WERI-Rb-1 (cell line): ENCODE data around the gene IGFBP6.

ENCODE experiments used
- DNase-seq: peaks from one replicate; pipeline ENCODE4 v3.0.0-alpha.2; 2020
- H3K27ac ChIP-seq: fragments of 250-450 bp; sonication (Bioruptor Pico); 2 replicates; pipeline ENCODE4 v1.5.1; 2020; ENCODE audit warnings: mild to moderate bottlenecking, moderate library complexity
- H3K27me3 ChIP-seq: fragments of 250-450 bp; sonication (Bioruptor Pico); 2 replicates; pipeline ENCODE4 v1.5.1; 2021; ENCODE audit warnings: mild to moderate bottlenecking, low read depth, moderate library complexity; ENCODE audit not compliant: insufficient read depth, severe bottlenecking
- H3K36me3 ChIP-seq: fragments of 250-450 bp; sonication (Bioruptor Pico); 2 replicates; pipeline ENCODE4 v1.5.1; 2020; ENCODE audit warnings: mild to moderate bottlenecking, moderate library complexity
- H3K4me3 ChIP-seq: 2 replicates; pipeline ENCODE4 v1.5.1; 2011; ENCODE audit warnings: low read depth, mild to moderate bottlenecking, control low read depth, low read length
- H3K9me3 ChIP-seq: fragments of 250-450 bp; sonication (Bioruptor Pico); 2 replicates; pipeline ENCODE4 v1.5.1; 2021; ENCODE audit warnings: mild to moderate bottlenecking, moderate library complexity; ENCODE audit not compliant: severe bottlenecking
- TF ChIP-seq, protein P1 (sequence below): IDR thresholded peaks from 2 replicates; pipeline ENCODE4 v1.5.1; 2011; ENCODE audit warnings: low read depth, mild to moderate bottlenecking, control low read depth, inconsistent platforms, low read length

The IGFBP6 gene

DNA sequence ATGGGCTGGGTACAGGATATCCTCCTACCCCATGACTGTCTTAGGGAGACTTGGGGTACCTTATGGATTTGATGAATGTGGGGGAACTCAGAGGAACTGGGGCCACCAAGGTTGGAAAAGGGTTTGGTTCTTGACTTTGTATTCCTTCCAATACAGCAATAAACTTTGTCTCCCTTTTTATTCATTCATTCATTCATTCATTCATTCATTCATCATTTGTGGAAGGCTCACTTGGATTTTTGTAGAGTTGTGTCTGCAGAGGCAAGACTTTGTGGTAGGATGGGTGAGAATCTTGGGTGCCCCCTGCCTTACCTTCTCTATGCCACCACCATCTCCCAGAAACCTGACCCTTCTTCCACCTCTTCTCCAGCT lies 26.9 kb downstream of the IGFBP6 start:
- Histone ChIP-seq H3K4me3 (no peak overlapping the region), H3K27ac (no peak overlapping the region), H3K36me3 (no peaks in the 10 kb centered on the region), H3K27me3 (no peaks in the 10 kb centered on the region), H3K9me3 (no peaks in the 10 kb centered on the region)
- DNase-seq: no peak
- TF ChIP-seq, protein P1, sequence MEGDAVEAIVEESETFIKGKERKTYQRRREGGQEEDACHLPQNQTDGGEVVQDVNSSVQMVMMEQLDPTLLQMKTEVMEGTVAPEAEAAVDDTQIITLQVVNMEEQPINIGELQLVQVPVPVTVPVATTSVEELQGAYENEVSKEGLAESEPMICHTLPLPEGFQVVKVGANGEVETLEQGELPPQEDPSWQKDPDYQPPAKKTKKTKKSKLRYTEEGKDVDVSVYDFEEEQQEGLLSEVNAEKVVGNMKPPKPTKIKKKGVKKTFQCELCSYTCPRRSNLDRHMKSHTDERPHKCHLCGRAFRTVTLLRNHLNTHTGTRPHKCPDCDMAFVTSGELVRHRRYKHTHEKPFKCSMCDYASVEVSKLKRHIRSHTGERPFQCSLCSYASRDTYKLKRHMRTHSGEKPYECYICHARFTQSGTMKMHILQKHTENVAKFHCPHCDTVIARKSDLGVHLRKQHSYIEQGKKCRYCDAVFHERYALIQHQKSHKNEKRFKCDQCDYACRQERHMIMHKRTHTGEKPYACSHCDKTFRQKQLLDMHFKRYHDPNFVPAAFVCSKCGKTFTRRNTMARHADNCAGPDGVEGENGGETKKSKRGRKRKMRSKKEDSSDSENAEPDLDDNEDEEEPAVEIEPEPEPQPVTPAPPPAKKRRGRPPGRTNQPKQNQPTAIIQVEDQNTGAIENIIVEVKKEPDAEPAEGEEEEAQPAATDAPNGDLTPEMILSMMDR: no peak

GRCh38 chr12:53127169-53127568 lies 29.7 kb downstream of the IGFBP6 start:
- Histone ChIP-seq H3K36me3 (no peaks in the 10 kb centered on the region), H3K27ac (no peak overlapping the region), H3K27me3 (no peaks in the 10 kb centered on the region), H3K9me3 (no peaks in the 10 kb centered on the region), H3K4me3 (no peak overlapping the region)
- no peak for DNase-seq
- TF ChIP-seq, protein P1: no peak

DNA sequence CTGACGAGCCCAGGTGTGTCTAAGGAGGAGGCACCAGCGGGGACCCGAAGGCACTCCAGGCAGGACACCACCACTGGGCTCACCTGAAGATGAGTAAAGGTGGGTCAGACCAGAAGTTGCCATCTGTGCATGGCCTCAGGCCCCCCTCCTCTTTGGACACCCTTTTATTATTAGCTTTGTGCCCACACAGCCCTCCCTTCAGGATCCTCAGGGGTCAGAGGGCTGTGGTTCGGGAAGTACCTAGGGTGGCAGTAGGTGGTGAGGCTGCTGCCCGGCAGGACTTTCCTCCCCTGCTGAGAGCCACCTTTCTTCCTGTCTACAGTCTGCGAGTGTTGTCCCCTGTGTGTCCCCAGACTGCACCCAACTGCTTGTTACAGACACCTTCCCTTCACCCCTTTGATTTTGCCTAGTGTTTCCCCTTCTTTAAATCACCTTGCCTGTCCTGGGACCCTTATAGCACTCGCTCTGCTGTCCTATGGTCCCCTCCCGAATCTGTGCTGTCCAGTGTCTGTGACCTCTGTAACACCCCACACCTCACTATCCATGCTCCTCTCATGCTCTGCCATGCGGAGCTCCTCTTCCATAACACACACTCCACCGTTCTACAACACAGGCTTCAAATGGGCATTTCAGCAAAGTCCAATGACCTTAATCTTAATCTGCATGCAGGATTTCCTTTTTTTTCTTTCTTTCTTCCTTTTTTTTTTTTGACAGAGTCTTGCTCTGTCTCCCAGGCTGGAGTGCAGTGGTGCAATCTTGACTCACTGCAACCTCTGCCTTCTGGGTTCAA lies 31.5 kb downstream of the IGFBP6 start:
- no peak for DNase-seq
- H3K9me3 ChIP-seq: no peaks in the 10 kb centered on the region
- TF ChIP-seq, protein P1: no peak
- H3K36me3 ChIP-seq: no peaks in the 10 kb centered on the region
- H3K4me3 ChIP-seq: no peak overlapping the region
- H3K27me3 ChIP-seq: no peaks in the 10 kb centered on the region
- H3K27ac ChIP-seq: no peak overlapping the region

GRCh38 chr12:53131844-53132243 lies 34.4 kb downstream of the IGFBP6 start:
- Histone ChIP-seq H3K27ac (no peak overlapping the region), H3K27me3 (no peaks in the 10 kb centered on the region), H3K4me3 (no peak overlapping the region), H3K9me3 (peaks cover under 1% of the 10 kb centered on the region), H3K36me3 (no peaks in the 10 kb centered on the region)
- DNase-seq: no peak
- TF ChIP-seq, protein P1: no peak

GRCh38 chr12:53133722-53134121 lies 36.3 kb downstream of the IGFBP6 start:
- H3K27ac ChIP-seq: no peak overlapping the region
- TF ChIP-seq, protein P1: no peak
- H3K36me3 ChIP-seq: no peaks in the 10 kb centered on the region
- H3K4me3 ChIP-seq: no peak overlapping the region
- DNase-seq: no peak
- no peaks in the 10 kb centered on the region for H3K27me3 ChIP-seq
- peaks cover 6% of the 10 kb centered on the region for H3K9me3 ChIP-seq

DNA sequence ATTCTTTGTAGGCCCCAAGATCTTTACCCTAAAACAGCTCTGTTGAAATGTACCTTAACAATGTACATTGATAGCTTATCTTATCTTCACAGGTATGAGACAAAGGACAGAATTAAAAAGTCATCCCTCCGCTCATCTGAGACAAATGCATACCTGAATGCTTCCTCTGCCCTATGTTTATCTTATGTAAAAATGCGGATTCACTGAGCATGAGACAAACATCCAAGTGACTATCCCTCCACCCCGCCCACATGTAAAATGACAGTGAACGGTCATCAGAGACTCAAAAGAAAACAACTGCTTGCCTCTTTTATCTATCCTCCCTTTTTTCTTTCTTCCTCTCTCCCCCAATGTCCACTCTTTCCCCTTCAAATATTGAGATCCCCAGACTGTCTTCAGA lies 45.9 kb downstream of the IGFBP6 start:
- TF ChIP-seq, protein P1: no peak
- H3K36me3 ChIP-seq: no peaks in the 10 kb centered on the region
- DNase-seq: no peak
- H3K27ac ChIP-seq: no peak overlapping the region
- H3K9me3 ChIP-seq: peaks cover 9% of the 10 kb centered on the region
- H3K27me3 ChIP-seq: no peaks in the 10 kb centered on the region
- H3K4me3 ChIP-seq: no peak overlapping the region
